CD14-positive monocyte (primary cell): Measurements from ENCODE around the gene SLK. TPM values are rescaled to one million over a fixed set of nuclear protein-coding genes. Genes with fewer than 3 reads are reported as not detected.

Experiments used
- DNase-seq, 3 donors: peaks; one replicate each; pipeline ENCODE4 v3.0.0-alpha.2; 2011 to 2022
- H2AFZ ChIP-seq: 2 replicates; pipeline ENCODE4 v1.6.0; 2012; ENCODE audit warnings: mild to moderate bottlenecking, low read depth, low read length, inconsistent platforms; ENCODE audit not compliant: insufficient read depth, poor library complexity, severe bottlenecking
- H3K27ac ChIP-seq, 2 donors: 1 replicate in 1 of 2; 2 replicates in 1 of 2; pipeline ENCODE4 v1.5.1; 2012 to 2013; ENCODE audit warnings: low read length in 2 of 2, control low read depth in 1 of 2, inconsistent platforms in 1 of 2, low read depth in 1 of 2, mild to moderate bottlenecking in 1 of 2
- H3K27me3 ChIP-seq, 2 donors: one replicate each; pipeline versions ENCODE4 v1.6.0 to v1.6.1; 2011 to 2013; ENCODE audit warnings: low read length in 2 of 2; ENCODE audit not compliant: control insufficient read depth in 2 of 2, insufficient read depth in 2 of 2
- H3K36me3 ChIP-seq, 2 donors: replicated peaks in 1 of 2; 1 replicate in 1 of 2; 2 replicates in 1 of 2; pipeline versions ENCODE4 v1.5.1 to v1.6.1; 2012 to 2013; ENCODE audit warnings: low read length in 2 of 2, control low read depth in 1 of 2, inconsistent platforms in 1 of 2, mild to moderate bottlenecking in 1 of 2; ENCODE audit not compliant: insufficient read depth in 2 of 2, control insufficient read depth in 1 of 2
- H3K4me1 ChIP-seq, 2 donors: 1 replicate in 1 of 2; 2 replicates in 1 of 2; pipeline versions ENCODE4 v1.5.1 to v1.6.1; 2012 to 2013; ENCODE audit warnings: low read length in 2 of 2, control low read depth in 1 of 2, inconsistent platforms in 1 of 2, mild to moderate bottlenecking in 1 of 2, moderate library complexity in 1 of 2; ENCODE audit not compliant: insufficient read depth in 2 of 2, control insufficient read depth in 1 of 2
- H3K4me2 ChIP-seq: replicated peaks from 2 replicates; pipeline ENCODE3; 2012; ENCODE audit warnings: low read length, moderate library complexity, mild to moderate bottlenecking; ENCODE audit not compliant: poor library complexity, severe bottlenecking; ENCODE audit errors: extremely low read depth
- H3K4me3 ChIP-seq, 3 experiments: fragments of 200-600 bp in 1 of 3; sonication (generic) in 1 of 3; replicated peaks in 1 of 3; 1 replicate in 2 of 3; 2 replicates in 1 of 3; pipeline ENCODE4 v1.5.1; 2011 to 2013; ENCODE audit warnings: low read length in 3 of 3, mild to moderate bottlenecking in 3 of 3, control low read depth in 2 of 3, low read depth in 2 of 3, inconsistent platforms in 1 of 3, moderate library complexity in 1 of 3
- H3K79me2 ChIP-seq: 2 replicates; pipeline ENCODE4 v1.6.0; 2012; ENCODE audit warnings: mild to moderate bottlenecking, control low read depth, inconsistent platforms, low read length, moderate library complexity; ENCODE audit not compliant: insufficient read depth
- H3K9ac ChIP-seq: 2 replicates; pipeline ENCODE4 v1.6.0; 2017; ENCODE audit warnings: low read length, mild to moderate bottlenecking; ENCODE audit not compliant: insufficient read depth, poor library complexity, severe bottlenecking
- H3K9me3 ChIP-seq, 2 donors: replicated peaks in 1 of 2; 1 replicate in 1 of 2; 2 replicates in 1 of 2; pipeline versions ENCODE4 v1.5.1 to v1.6.1; 2012 to 2013; ENCODE audit warnings: low read length in 2 of 2, control low read depth in 1 of 2; ENCODE audit not compliant: control insufficient read depth in 1 of 2, insufficient read depth in 1 of 2
- H4K20me1 ChIP-seq: 2 replicates; pipeline ENCODE4 v1.6.0; 2012; ENCODE audit warnings: mild to moderate bottlenecking, low read length, control low read depth, moderate library complexity; ENCODE audit not compliant: insufficient read depth
- H3K27ac Mint-ChIP-seq, 7 donors: one replicate each; pipeline ENCODE4 v1.8.0; 2020; ENCODE audit warnings: mild to moderate bottlenecking in 7 of 7, mixed read lengths in 7 of 7, moderate library complexity in 6 of 7, inconsistent platforms in 2 of 7
- H3K27me3 Mint-ChIP-seq, 3 donors: one replicate each; pipeline ENCODE4 v1.8.0; 2021 to 2022; ENCODE audit warnings: low read depth in 3 of 3, mild to moderate bottlenecking in 3 of 3, mixed read lengths in 3 of 3, moderate library complexity in 3 of 3, inconsistent platforms in 1 of 3
- H3K36me3 Mint-ChIP-seq, 2 donors: one replicate each; pipeline ENCODE4 v1.8.0; 2020; ENCODE audit warnings: mixed read lengths in 2 of 2, inconsistent platforms in 1 of 2, mild to moderate bottlenecking in 1 of 2
- H3K4me1 Mint-ChIP-seq: one replicate; pipeline ENCODE4 v1.8.0; 2020; ENCODE audit warnings: mild to moderate bottlenecking, mixed read lengths
- H3K4me3 Mint-ChIP-seq, 2 donors: one replicate each; pipeline ENCODE4 v1.8.0; 2020; ENCODE audit warnings: mild to moderate bottlenecking in 2 of 2, mixed read lengths in 2 of 2, moderate library complexity in 1 of 2
- H3K9me3 Mint-ChIP-seq, 7 donors: one replicate each; pipeline ENCODE4 v1.8.0; 2020 to 2022; ENCODE audit warnings: mixed read lengths in 7 of 7, mild to moderate bottlenecking in 6 of 7, moderate library complexity in 6 of 7, inconsistent platforms in 2 of 7
- WGBS: methylation state at CpG from one replicate; pipeline ENCODE4 v1.1.5; 2013; ENCODE audit warnings: missing lambda C conversion rate; ENCODE audit not compliant: insufficient coverage; 5-methylcytosine and 5-hydroxymethylcytosine counted together
- intact Hi-C, 2 donors: fragments of 100-400 bp; cut with micrococcal nuclease; formaldehyde crosslinking; loops; one replicate each; pipeline versions ENCODE4 v1.15.0 to v1.15.1; 2023
- polyA plus RNA-seq, 3 donors: library from polyadenylated mRNA; depleted of rRNA in 1 of 3; unstranded in 2 of 3; stranded (reverse) in 1 of 3; fragments of 300-500 nt in 2 of 3; fragments of >200 nt in 1 of 3; fragmentation: Illumina TruSeq in 2 of 3; gene quantifications; 1 replicate in 2 of 3; 2 replicates in 1 of 3; pipeline ENCODE4 v1.2.3, GENCODE V29; 2012 to 2021
- TF ChIP-seq, protein P1 (sequence below): fragments of 200-600 bp; IDR thresholded peaks from one replicate; pipeline ENCODE4 v1.8.0; 2022; ENCODE audit warnings: antibody characterized with exemption, mild to moderate bottlenecking

The SLK gene
- polyA plus RNA-seq, 3 donors = 2.9 to 6.5 (median 4.4) TPM

- H3K4me1 Mint-ChIP-seq = no peaks in the 10 kb centered on the region
- H3K36me3 Mint-ChIP-seq = no peaks in the 10 kb centered on the region
- Histone ChIP-seq H3K9me3 (no peaks in the 10 kb centered on the region), H3K9ac (no peak overlapping the region), H3K27ac (no peak overlapping the region), H3K4me3 (no peak overlapping the region), H3K4me1 (no peaks in the 10 kb centered on the region), H4K20me1 (no peaks in the 10 kb centered on the region), H3K36me3 (no peaks in the 10 kb centered on the region), H3K79me2 (no peaks in the 10 kb centered on the region), H3K4me2 (no peak overlapping the region), H2AFZ (no peak overlapping the region), H3K27me3 (no peaks in the 10 kb centered on the region)
- peaks cover 0 to 4% (median 2%) of the 10 kb centered on the region in 3 donors for H3K27me3 Mint-ChIP-seq
- DNase-seq = no peak
- no CpG with 5 or more reads among the region's 3 CpGs for WGBS
- TF ChIP-seq, protein P1, sequence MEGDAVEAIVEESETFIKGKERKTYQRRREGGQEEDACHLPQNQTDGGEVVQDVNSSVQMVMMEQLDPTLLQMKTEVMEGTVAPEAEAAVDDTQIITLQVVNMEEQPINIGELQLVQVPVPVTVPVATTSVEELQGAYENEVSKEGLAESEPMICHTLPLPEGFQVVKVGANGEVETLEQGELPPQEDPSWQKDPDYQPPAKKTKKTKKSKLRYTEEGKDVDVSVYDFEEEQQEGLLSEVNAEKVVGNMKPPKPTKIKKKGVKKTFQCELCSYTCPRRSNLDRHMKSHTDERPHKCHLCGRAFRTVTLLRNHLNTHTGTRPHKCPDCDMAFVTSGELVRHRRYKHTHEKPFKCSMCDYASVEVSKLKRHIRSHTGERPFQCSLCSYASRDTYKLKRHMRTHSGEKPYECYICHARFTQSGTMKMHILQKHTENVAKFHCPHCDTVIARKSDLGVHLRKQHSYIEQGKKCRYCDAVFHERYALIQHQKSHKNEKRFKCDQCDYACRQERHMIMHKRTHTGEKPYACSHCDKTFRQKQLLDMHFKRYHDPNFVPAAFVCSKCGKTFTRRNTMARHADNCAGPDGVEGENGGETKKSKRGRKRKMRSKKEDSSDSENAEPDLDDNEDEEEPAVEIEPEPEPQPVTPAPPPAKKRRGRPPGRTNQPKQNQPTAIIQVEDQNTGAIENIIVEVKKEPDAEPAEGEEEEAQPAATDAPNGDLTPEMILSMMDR = no peak
- intact Hi-C loops = loop anchor here in 1 of 2 donors (10.0 kb wide), 1 partner anchor 58 kb away; no protein-coding TSS in a partner anchor
- no peak overlapping the region for H3K27ac Mint-ChIP-seq
- no peak overlapping the region for H3K4me3 Mint-ChIP-seq
- H3K9me3 Mint-ChIP-seq = no peaks in the 10 kb centered on the region
These were observed 109.8 kb downstream of the SLK start for GRCh38 chr10:104076743-104077160.

DNA sequence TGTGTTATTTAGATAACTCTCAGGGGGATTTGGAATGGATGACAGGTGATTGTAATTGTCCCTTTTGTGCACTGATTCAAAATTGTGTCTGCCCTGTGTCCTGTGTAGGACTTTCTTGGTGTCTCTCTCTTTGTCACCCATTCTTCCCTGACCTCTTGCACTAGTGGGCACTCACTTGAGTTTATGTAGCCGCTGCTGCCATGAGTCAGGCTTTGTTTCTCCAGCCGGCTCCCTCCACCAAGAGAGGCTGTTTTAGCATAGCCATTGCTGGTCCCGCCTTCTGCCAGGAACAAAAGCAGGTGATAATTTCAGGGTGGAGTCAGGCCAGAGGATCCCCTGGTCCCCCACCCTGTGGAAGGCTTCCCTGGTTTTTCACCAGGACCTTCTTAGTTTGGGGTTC lies 110.3 kb downstream of the SLK start:
- H3K4me2 ChIP-seq = no peak overlapping the region
- no peaks in the 10 kb centered on the region for H3K4me1 ChIP-seq
- no peak overlapping the region for H3K4me3 ChIP-seq
- no peaks in the 10 kb centered on the region for H4K20me1 ChIP-seq
- TF ChIP-seq, protein P1 = no peak
- H3K36me3 Mint-ChIP-seq = no peaks in the 10 kb centered on the region
- no peak overlapping the region for H2AFZ ChIP-seq
- WGBS = 93% methylated on average over 3 of the region's 3 CpGs
- no peaks in the 10 kb centered on the region for H3K36me3 ChIP-seq
- H3K9ac ChIP-seq = no peak overlapping the region
- no peaks in the 10 kb centered on the region for H3K4me1 Mint-ChIP-seq
- H3K27me3 Mint-ChIP-seq = peaks cover 0 to 4% (median 2%) of the 10 kb centered on the region in 3 donors
- no peaks in the 10 kb centered on the region for H3K9me3 ChIP-seq
- H3K27ac Mint-ChIP-seq = no peak overlapping the region
- no peaks in the 10 kb centered on the region for H3K79me2 ChIP-seq
- H3K4me3 Mint-ChIP-seq = no peak overlapping the region
- no peak overlapping the region for H3K27ac ChIP-seq
- intact Hi-C loops = loop anchor here in 1 of 2 donors (10.0 kb wide), 1 partner anchor 58 kb away; no protein-coding TSS in a partner anchor
- H3K27me3 ChIP-seq = no peaks in the 10 kb centered on the region
- no peaks in the 10 kb centered on the region for H3K9me3 Mint-ChIP-seq
- no peak for DNase-seq
